Left hindlimb (tissue), 1 donor: Measurements from ENCODE around the gene HNRNPH1.
"Not testable (repeated sequence)": the region's sequence is repeated elsewhere in the genome, so short reads cannot be mapped to it uniquely, and the experiment has no call there.

Source experiments
- DNase-seq: peaks from one replicate; pipeline ENCODE4 v3.0.0-alpha.2; 2018

The HNRNPH1 gene, protein sequence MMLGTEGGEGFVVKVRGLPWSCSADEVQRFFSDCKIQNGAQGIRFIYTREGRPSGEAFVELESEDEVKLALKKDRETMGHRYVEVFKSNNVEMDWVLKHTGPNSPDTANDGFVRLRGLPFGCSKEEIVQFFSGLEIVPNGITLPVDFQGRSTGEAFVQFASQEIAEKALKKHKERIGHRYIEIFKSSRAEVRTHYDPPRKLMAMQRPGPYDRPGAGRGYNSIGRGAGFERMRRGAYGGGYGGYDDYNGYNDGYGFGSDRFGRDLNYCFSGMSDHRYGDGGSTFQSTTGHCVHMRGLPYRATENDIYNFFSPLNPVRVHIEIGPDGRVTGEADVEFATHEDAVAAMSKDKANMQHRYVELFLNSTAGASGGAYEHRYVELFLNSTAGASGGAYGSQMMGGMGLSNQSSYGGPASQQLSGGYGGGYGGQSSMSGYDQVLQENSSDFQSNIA

DNA sequence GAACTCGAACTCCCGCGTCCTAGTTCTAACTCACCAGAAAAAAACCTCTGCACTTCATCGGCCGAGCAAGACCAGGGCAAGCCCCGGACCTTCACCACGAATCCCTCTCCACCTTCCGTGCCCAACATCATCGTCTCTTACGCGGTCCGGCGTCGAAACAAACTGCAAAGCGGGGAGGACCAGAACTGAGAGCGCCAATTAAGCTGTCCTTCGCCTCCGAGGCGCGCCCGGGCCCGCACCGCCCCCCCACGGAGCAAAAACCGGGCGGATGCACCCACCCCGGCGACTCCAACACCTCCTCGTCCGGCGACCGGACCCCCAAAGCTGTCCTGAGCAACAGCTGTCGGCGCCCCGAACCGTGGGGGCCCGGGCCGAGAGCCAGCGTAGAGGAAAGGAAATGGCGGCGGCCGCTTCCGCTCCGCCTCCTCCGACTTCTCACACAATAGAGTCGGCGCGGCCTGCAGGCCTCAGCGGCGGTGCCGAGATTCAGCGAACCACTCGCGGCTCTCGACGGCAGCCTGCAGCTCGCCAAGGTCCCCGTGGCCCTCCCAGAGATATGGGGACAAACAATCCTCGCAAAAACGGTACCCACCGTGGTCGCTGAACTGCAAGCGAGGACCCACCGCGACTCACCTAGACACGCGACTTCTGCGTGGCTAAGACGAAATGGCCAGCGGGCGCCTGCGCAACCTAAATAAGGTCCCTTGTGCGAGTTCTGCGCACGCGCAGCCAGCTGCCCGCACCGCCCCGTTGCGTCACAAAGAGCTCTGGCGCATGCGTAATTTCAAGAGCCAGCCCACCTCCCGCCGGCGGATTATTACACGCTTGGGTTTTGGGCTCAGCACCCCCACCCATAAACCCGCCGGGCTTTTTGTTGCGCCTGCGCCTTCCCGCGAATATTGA lies at the start of gene HNRNPH1:
Gene HNRNPH1, minus strand, starts transcription at position 669 of the 903 bp plus-strand sequence. Its CDS starts 538 bp downstream, at position 131.
- DNase-seq = peak; percentile 99

DNA sequence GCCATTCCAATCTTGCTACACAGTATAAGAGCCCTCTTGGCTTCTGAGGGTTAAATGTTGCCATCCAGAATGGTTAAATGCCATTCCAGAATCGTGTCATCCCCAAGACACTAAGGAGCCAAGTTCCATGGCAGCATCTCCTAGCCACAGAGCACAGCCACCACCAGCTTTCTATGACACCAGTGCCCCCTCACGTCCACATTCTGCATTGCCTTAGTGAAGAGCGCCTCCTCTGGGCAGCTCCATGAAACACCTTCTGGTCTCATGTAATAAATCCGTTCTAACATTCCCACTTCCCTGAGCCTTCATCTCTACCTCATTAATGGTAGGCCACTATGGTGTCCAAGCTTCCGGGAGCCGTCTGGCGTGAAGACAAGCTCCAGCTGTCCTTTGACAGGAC lies 44.9 kb upstream of the HNRNPH1 start:
- peak; percentile 56 for DNase-seq

DNA sequence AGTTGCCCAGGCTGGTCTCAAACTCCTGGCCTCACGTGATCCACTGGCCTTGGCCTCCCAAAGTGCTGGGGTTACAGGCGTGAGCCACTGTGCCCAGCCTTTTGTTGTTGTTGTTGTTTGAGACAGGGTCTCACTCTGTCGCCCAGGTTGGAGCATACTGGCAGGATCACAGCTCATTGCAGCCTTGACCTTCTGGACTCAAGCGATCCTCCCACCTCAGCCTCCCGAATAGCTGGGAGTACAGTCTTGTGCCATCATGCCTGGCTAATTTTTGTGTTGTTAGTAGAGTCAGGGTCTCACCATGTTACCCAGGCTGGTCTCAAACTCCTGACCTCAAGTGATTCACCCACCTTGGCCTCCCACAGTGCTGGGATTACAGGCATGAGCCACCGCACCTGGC lies 38.2 kb upstream of the HNRNPH1 start:
- not testable (repeated sequence) for DNase-seq

DNA sequence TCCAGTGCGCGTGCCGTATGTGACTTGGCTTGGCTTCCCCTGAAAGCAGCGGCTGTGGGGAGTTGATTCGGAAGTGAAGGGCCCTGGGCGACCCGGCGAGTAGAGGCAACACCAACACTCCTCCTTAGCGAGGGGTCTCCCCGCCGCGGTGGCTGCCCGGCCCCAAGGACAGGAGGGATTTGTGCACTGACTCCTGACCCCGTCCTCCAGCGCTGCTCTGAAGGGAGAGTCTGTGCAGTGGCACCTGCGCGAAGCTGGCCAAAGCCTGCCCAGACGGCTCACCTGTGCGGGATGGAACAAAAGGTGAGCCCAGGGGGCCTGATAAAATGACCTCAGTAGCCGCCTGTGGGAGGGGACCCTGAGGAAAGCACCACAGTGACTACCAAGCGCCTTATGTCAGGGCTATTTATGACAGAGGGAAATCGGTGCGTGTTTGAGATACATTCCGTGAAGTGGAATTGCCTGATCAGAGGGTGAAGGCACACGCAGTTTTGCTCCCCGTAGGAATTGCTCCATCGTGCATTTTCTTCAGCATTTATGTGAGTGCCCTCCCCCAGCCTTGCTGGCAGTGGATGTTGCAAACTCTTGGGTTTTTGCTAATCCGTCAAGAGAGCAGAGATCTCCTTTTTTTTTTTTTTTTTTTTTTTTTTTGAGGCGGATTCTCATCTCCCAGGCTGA lies 34.8 kb upstream of the HNRNPH1 start:
- not testable (repeated sequence) for DNase-seq

DNA sequence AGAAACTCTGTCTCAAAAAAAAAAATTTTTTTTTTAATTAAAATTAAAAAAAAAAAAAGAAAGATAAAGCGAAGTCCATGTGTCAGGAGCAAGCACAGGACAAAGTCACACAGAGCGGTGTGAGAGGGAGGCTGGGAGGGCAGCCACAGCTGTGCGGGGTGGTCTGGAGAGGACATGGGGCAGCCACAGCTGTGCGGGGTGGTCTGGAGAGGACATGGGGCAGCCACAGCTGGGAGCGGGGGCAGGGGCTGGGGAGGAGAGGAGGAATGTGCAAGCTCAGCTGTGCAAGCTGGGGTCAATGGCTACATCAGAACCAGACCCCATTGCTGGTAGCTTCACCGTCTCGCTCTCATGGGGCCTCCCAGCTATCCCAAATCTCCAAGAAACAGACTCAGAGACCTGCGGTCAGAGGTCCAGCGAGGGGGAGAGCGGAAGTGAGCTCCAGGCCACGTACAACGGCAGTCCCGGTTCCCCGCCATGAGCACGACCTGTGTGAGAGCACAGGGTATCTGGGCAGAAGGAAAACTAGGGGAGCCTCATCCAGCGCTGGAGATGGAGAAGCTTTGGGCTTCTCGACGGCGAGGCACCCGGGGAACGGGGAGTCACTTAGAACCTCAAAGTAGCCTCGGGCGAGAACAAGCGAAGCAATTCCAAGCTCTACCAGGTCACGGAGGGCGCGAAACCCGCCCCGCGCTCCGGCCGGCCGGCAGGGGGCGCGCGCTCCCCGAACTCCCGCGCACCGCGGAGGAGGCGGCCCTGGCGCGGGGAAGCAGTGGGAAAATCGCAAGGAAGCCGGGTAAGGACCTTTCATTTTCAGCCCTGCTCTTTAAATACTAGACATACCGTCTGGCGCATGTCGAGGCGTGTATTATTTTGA lies 34.1 kb upstream of the HNRNPH1 start:
- not testable (repeated sequence) for DNase-seq

DNA sequence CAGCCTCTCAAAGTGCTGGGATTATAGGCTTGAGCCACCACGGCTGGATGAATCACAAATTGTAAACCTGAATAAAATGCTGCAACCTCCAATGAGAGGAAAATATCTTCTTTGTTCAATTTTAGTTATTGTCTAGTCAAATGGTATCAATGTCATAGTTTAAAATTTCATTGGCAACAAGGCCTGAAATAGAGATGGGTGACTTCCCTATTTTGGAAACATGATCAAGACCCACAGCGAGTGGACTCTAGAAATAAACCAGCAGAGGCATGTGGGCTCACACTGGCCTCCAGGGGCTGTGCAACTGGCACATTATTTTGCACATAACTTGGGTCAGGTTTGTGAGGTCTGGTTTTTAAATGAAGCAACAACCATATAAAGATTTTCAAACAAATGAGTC lies 29.7 kb upstream of the HNRNPH1 start:
- not testable (repeated sequence) for DNase-seq

DNA sequence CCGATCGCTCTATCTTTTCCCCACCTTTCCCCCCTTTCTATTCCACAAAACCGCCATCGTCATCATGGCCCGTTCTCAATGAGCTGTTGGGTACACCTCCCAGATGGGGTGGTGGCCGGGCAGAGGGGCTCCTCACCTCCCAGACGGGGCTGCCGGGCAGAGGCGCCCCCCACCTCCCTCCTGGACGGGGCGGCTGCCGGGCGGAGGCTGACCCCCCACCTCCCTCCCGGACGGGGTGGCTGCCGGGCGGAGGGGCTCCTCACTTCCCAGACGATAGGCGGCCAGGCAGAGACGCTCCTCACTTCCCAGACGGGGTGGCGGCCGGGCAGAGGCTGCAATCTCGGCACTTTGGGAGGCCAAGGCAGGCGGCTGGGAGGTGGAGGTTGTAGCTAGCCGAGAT lies 26.8 kb upstream of the HNRNPH1 start:
- not testable (repeated sequence) for DNase-seq

DNA sequence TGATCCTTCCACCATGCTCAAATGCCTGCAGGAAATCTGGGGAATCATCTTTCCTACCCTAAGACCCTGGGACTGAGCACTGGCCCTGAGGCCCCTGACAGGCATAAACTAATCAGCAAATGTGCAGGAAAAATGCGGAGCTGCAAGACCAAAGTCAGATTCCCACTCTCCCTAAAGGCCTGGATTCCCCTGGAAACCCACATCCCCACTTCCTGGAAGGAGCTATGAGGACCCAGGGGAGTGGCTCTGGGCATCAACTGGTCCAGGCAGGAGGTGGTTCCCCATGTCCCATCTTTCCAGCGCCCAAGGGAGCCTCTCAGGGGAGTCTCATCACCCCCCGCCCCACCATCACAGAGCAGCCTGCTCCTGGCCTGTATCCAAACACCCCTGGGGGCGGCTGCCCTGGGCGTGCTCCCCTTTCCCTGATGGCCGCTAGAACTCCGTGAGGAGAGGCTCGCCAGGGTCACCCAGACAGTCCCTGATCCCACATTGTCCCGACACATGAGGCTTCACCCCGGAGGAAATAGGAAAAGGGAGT lies 25.8 kb upstream of the HNRNPH1 start:
- not testable (repeated sequence) for DNase-seq

DNA sequence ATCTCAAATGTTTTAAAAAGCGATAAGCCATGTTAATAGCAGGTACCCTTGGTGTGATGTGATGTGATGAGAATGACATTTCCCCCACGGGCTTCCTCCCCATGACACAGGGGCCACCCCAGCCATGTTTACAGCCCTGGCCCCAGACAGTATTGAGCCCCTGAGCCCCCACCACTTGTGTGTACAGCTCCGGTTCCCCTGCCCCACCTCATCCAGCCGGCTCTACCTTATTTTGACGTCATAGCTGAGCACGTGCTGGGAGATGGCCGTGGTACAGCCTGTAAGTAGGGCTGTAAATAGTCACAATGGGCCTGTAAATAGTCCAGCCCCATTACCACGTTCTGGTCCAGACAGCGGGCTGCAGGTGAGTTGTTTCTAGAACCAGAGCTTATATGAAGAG lies 24.9 kb upstream of the HNRNPH1 start:
- DNase-seq = no peak

DNA sequence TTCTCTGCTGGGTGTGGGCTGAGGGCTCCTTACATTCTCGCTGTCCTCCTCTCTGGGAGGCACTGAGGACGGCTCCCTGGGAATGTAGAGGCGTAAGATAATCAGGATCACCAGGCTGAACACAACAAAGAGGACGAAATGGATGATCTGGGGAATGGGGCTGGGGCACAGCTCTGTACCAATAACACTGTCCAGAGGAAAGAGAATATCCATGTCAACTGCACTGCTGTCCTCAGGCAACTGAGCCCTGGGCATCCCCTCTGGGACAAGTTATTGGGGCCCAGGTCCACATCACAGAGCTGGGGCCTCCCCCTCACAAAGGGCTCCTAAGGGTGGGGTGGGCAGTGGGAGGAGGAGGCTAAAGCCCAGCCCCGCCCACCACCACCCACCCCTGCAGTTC lies 21.3 kb upstream of the HNRNPH1 start:
- DNase-seq = not testable (repeated sequence)

DNA sequence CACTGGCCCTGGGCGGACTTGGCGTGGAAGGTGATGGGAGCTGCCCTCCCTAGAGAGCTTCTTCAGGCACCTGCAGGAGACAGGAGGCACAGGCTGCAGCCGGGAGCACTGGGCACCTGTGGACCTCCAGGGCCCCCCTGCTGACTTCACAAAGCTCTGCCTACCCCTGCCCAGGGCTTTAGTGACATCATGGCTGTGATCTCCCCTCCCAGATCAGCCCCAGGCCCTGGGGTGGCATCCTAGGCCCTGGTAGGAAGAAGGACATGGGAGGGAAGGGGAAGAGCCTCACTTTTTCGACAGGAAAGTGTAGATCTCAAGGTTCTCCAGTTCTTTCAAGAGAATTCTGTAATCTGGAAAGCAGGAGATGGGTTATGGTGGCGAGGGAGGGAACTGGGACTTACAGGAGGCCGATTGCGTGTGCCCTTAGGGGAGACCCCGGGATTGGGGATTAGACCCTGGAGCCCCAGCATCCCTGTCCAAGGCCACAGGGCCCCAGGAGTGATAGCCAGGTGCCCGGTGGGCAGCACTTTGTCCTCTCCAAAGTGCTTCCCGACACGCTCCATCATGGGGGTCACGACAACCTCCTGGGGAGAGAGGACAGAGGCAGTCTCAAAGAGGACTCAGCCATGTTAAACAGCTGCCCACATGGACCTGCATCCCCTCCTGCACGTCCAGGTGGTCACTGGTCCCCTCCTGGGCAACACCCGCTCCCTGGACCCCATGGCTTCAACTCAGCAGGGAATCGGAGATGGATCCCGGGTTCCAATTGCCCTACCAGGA lies 19.9 kb upstream of the HNRNPH1 start:
- not testable (repeated sequence) for DNase-seq

DNA sequence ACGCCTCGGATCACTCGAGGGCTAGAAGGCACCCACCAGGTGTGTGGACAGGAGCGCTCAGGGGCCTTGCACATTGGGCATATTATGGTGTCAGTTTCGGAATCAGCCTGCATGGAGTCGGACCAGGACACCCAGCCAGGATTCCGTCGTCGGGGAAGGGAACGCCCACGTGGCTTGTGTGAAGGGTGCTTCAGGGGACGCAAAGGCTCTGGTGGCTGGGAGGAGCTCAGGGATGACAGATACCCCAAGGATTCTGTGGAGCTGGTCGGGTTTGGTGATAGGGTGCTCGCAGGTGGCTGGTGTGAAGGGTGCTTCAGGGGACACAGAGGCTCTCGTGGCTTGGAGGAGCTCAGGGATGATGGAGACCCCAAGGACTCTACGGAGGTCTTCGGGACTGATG lies 19.2 kb upstream of the HNRNPH1 start:
- not testable (repeated sequence) for DNase-seq

DNA sequence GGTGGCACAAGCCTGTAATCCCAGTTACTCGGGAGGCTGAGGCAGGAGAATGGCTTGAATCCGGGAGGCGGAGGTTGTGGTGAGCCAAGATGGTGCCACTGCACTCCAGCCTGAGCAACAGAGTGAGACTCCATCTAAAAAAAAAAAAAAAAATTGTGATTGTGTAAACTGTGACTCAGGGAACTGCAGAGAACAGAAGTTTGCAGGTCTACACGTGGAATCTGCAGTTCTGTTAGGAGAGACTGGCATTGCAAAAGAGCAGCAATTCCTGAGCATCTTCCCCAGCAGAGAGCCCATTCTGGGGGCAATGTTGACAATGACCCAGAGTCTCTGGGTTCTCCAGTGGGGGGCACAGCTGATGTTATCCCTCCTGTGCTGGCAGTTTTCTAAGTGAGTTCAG lies 18.3 kb upstream of the HNRNPH1 start:
- DNase-seq = not testable (repeated sequence)

DNA sequence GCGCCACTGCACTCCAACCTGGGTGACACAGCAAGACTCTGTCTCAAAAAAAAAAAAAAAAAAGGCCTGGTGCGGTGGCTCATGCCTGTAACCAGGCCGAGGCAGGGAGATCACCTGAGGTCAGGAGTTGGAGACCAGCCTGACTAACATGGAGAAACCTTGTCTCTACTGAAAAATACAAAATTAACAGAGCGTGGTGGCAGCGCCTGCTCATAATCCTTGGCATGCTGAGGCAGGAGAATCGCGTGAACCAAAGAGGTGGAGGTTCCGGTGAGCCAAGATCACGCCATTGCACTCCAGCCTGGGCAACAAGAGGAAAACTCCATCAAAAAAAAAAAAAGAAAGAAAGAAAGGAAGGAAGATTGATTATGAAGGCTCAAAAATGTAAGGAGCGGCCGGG lies 15.8 kb upstream of the HNRNPH1 start:
- not testable (repeated sequence) for DNase-seq

DNA sequence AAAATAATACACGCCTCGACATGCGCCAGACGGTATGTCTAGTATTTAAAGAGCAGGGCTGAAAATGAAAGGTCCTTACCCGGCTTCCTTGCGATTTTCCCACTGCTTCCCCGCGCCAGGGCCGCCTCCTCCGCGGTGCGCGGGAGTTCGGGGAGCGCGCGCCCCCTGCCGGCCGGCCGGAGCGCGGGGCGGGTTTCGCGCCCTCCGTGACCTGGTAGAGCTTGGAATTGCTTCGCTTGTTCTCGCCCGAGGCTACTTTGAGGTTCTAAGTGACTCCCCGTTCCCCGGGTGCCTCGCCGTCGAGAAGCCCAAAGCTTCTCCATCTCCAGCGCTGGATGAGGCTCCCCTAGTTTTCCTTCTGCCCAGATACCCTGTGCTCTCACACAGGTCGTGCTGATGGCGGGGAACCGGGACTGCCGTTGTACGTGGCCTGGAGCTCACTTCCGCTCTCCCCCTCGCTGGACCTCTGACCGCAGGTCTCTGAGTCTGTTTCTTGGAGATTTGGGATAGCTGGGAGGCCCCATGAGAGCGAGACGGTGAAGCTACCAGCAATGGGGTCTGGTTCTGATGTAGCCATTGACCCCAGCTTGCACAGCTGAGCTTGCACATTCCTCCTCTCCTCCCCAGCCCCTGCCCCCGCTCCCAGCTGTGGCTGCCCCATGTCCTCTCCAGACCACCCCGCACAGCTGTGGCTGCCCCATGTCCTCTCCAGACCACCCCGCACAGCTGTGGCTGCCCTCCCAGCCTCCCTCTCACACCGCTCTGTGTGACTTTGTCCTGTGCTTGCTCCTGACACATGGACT lies 11.1 kb upstream of the HNRNPH1 start:
- DNase-seq = not testable (repeated sequence)

DNA sequence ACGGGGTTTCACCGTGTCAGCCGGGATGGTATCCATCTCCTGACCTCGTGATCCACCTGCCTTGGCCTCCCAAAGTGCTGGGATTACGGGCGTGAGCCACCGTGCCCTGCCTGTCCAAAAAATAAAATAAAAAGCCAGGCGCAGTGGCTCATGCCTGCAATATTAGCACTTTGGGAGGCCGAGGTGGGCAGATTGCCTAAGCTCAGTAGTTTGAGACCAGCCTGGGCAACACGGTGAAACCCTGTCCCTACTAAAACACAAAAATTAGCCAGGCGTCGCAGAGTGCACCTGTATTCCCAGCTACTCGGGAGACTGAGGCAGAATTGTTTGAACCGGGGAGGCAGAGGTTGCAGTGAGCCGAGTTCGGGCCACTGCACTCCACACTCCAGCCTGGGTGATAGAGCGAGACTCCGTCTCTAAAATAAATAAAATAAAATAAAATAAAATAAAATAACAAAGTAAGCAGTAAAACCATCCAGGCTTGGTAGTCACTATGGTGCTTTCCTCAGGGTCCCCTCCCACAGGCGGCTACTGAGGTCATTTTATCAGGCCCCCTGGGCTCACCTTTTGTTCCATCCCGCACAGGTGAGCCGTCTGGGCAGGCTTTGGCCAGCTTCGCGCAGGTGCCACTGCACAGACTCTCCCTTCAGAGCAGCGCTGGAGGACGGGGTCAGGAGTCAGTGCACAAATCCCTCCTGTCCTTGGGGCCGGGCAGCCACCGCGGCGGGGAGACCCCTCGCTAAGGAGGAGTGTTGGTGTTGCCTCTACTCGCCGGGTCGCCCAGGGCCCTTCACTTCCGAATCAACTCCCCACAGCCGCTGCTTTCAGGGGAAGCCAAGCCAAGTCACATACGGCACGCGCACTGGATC lies 10.3 kb upstream of the HNRNPH1 start:
- DNase-seq = not testable (repeated sequence)

DNA sequence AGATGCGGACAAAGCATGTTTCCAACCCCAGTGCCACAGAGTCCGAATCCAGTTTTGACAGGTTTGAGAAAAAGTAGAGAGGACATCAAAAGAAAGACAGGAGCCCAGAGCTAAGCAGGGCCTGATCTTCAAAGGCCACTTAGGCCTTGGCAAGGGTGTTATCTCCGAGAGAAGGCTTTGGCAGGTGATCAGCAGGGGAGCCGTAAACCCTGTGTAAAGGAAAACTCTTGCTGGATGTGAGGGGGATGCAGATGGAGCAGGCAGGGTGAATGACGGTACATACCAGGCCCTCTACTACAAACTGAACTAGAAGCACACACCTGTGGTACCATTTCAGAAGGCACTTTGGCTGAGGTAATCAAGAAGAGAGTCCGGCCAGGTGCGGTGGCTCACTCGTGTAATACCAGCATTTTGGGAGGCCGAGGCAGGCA lies 1.4 kb upstream of the HNRNPH1 start:
- no peak for DNase-seq

DNA sequence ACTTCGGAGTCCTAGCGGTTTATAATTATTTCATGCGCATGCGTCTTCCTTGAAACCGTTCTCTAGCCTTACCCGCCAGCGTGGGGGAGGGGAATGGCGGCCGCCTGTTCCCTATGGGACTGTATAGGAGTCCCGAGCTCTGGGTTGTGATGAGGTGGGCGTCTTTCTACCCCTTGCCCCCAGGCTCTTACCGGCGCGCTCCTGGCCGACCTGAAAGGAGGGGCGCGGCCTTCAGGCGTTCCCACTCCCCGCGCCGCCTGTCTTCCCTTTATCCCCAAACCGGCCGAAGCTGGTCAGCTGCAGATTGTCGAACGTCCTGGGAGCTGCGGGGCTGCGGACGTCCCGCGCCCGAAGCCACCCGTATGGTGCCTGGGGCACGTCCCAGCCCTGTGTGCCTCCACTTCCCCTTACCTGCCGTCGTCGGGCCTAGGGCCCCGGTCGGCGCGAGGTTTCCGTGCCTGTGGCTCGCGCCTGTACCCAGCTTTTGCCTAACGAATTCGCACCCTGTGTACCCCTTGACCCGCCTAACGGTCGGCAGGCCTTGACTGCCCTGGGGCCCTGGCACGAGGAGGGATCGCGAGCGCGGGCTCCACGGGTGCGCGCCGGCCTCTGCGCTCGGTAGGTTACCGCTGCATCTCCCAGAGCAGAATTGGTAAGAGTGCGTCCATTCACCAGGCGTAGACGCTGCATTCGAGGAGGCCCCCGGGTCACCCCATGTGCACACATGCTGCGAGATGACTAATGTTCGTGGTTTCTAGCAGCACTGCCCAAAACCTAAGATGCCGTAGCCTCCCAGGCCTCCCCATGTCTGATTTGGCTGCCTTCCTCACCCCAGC lies 653 bp upstream of the HNRNPH1 start:
- no peak for DNase-seq
